ENCODE measurements around the gene CLDND2. TPM values are rescaled to one million over a fixed set of nuclear protein-coding genes. Genes with fewer than 3 reads are reported as not detected.

CLDND2 gene
- total RNA-seq, 4 donors from 2014 or later, result not detected

- no peak for TF ChIP-seq POLR2A (IDR thresholded peaks at IDR 0.05)
- TF ChIP-seq CTCF (IDR thresholded peaks at IDR 0.05), result no peak
- no peaks in the 10 kb centered on the region for H3K27me3 ChIP-seq
- H3K4me1 ChIP-seq, result peaks cover 11 to 51% (median 12%) of the 10 kb centered on the region in 3 donors
- WGBS, 2 donors, result 64 to 85% methylated on average over 5 to 6 of the region's 19 CpGs
- no peaks in the 10 kb centered on the region for H3K9me3 ChIP-seq
- peaks cover 0 to 51% (median 0%) of the 10 kb centered on the region in 3 donors for H3K36me3 ChIP-seq
- H3K27ac ChIP-seq, result no peak overlapping the region
- H3K4me3 ChIP-seq, result peak overlapping the region in 3 of 4 donors; percentile 62 to 85 (median 64)
- no peak for DNase-seq
- intact Hi-C loops (cut with DNase I), result loop anchor here (10.0 kb wide), 2 partner anchors 67 to 97 kb away; no protein-coding TSS in a partner anchor
Measured at GRCh38 chr19:51337861-51338562, 30.8 kb downstream of the CLDND2 start.

- no peak overlapping the region for H3K4me3 ChIP-seq
- peaks cover 11 to 44% (median 12%) of the 10 kb centered on the region in 3 donors for H3K4me1 ChIP-seq
- TF ChIP-seq CTCF (IDR thresholded peaks at IDR 0.05), result no peak
- no peak for TF ChIP-seq POLR2A (IDR thresholded peaks at IDR 0.05)
- DNase-seq, result no peak
- intact Hi-C loops (cut with DNase I), result loop anchor here (10.0 kb wide), 2 partner anchors 68 to 98 kb away; no protein-coding TSS in a partner anchor
- H3K27ac ChIP-seq, result no peak overlapping the region
- no peaks in the 10 kb centered on the region for H3K27me3 ChIP-seq
- 88 to 100% methylated on average over 1 to 3 of the region's 13 CpGs for WGBS, 2 donors
- no peaks in the 10 kb centered on the region for H3K9me3 ChIP-seq
- peaks cover 0 to 58% (median 0%) of the 10 kb centered on the region in 3 donors for H3K36me3 ChIP-seq
Measured at GRCh38 chr19:51337141-51337860, 31.5 kb downstream of the CLDND2 start.

- 60 to 90% methylated on average over 3 to 9 of the region's 13 CpGs for WGBS, 2 donors
- Histone ChIP-seq H3K27me3 (peaks cover 0 to 24% (median 3%) of the 10 kb centered on the region in 4 donors), H3K9me3 (no peaks in the 10 kb centered on the region), H3K36me3 (peaks cover 0 to 82% (median 0%) of the 10 kb centered on the region in 3 donors), H3K4me3 (no peak overlapping the region), H3K27ac (no peak overlapping the region), H3K4me1 (peaks cover 0 to 13% (median 2%) of the 10 kb centered on the region in 3 donors)
- intact Hi-C loops (cut with DNase I), result loop anchor here (10.0 kb wide), 2 partner anchors 71 to 101 kb away; no protein-coding TSS in a partner anchor
- no peak for TF ChIP-seq POLR2A (IDR thresholded peaks at IDR 0.05)
- no peak for TF ChIP-seq CTCF (IDR thresholded peaks at IDR 0.05)
- DNase-seq, result no peak
Measured at GRCh38 chr19:51333836-51334460, 34.9 kb downstream of the CLDND2 start.

GRCh38 chr19:51331716-51332115 is 37.1 kb downstream of the CLDND2 start:
- Histone ChIP-seq H3K27ac (no peak overlapping the region), H3K27me3 (peaks cover 5 to 46% (median 15%) of the 10 kb centered on the region in 4 donors), H3K9me3 (no peaks in the 10 kb centered on the region), H3K4me1 (peaks cover 5 to 16% (median 9%) of the 10 kb centered on the region in 3 donors), H3K4me3 (no peak overlapping the region), H3K36me3 (peaks cover 0 to 68% (median 0%) of the 10 kb centered on the region in 3 donors)
- intact Hi-C loops (cut with DNase I), result loop anchor here (10.0 kb wide), 2 partner anchors 73 to 103 kb away; no protein-coding TSS in a partner anchor
- DNase-seq, result no peak
- TF ChIP-seq POLR2A (IDR thresholded peaks at IDR 0.05), result no peak
- no peak for TF ChIP-seq CTCF (IDR thresholded peaks at IDR 0.05)
- WGBS, 2 donors, result 81 to 93% methylated on average over 6 of the region's 6 CpGs

Measured in esophagus squamous epithelium (tissue), 5 donors.